ENCODE data around the gene OR5H14.
"Not testable (repeated sequence)": the region's sequence is repeated elsewhere in the genome, so short reads cannot be mapped to it uniquely, and the experiment has no call there.

The OR5H14 gene

GRCh38 chr3:98147179-98147578 lies at the start of gene OR5H14:
OR5H14 (plus strand) TSS chr3:98147479; CDS start chr3:98149386, 1,907 bp downstream.
- DNase-seq (ENCODE audit: low read depth): no peak

GRCh38 chr3:98099848-98100247 lies 47.4 kb upstream of the OR5H14 start:
- DNase-seq (ENCODE audit: low read depth): no peak

GRCh38 chr3:98108162-98108561 lies 39.1 kb upstream of the OR5H14 start:
- no peak for DNase-seq (ENCODE audit: low read depth)

- no peak for DNase-seq (ENCODE audit: low read depth)
Measured at GRCh38 chr3:98109807-98110549, 37.3 kb upstream of the OR5H14 start.

GRCh38 chr3:98110550-98110908 lies 36.8 kb upstream of the OR5H14 start:
- no peak for DNase-seq (ENCODE audit: low read depth)

- no peak for DNase-seq (ENCODE audit: low read depth)
Measured at GRCh38 chr3:98114264-98114663, 33.0 kb upstream of the OR5H14 start.

GRCh38 chr3:98115717-98116116 lies 31.6 kb upstream of the OR5H14 start:
- no peak for DNase-seq (ENCODE audit: low read depth)

GRCh38 chr3:98130421-98130820 lies 16.9 kb upstream of the OR5H14 start, which contains the start of gene OR5H1:
OR5H1 (plus strand) TSS chr3:98130721; CDS start chr3:98132698, 1,977 bp downstream.
- no peak for DNase-seq (ENCODE audit: low read depth)

- no peak for DNase-seq (ENCODE audit: low read depth)
Measured at GRCh38 chr3:98136631-98137030, 10.6 kb upstream of the OR5H14 start.

- DNase-seq (ENCODE audit: low read depth): not testable (repeated sequence)
Measured at GRCh38 chr3:98137826-98138557, 9.3 kb upstream of the OR5H14 start.

GRCh38 chr3:98140531-98140930 lies 6.7 kb upstream of the OR5H14 start:
- DNase-seq (ENCODE audit: low read depth): no peak

GRCh38 chr3:98148751-98149150 lies 1.5 kb downstream of the OR5H14 start:
- no peak for DNase-seq (ENCODE audit: low read depth)

- not testable (repeated sequence) for DNase-seq (ENCODE audit: low read depth)
Measured at GRCh38 chr3:98149456-98149855, 2.2 kb downstream of the OR5H14 start.

- no peak for DNase-seq (ENCODE audit: low read depth)
Measured at GRCh38 chr3:98151241-98151640, 4.0 kb downstream of the OR5H14 start.

- DNase-seq (ENCODE audit: low read depth): no peak
Measured at GRCh38 chr3:98166396-98166795, 19.1 kb downstream of the OR5H14 start, which contains the start of gene OR5H15. OR5H15 (plus strand) TSS chr3:98166696; CDS start chr3:98168700, 2,004 bp downstream.

GRCh38 chr3:98171071-98171470 lies 23.8 kb downstream of the OR5H14 start:
- no peak for DNase-seq (ENCODE audit: low read depth)

- no peak for DNase-seq (ENCODE audit: low read depth)
Measured at GRCh38 chr3:98172621-98173020, 25.3 kb downstream of the OR5H14 start.

GRCh38 chr3:98180319-98180890 lies 33.1 kb downstream of the OR5H14 start:
- DNase-seq (ENCODE audit: low read depth): no peak

GRCh38 chr3:98182196-98182595 lies 34.9 kb downstream of the OR5H14 start:
- DNase-seq (ENCODE audit: low read depth): no peak

GRCh38 chr3:98185180-98185579 lies 37.9 kb downstream of the OR5H14 start:
- DNase-seq (ENCODE audit: low read depth): no peak

GRCh38 chr3:98188545-98188944 lies 41.3 kb downstream of the OR5H14 start:
- DNase-seq (ENCODE audit: low read depth): no peak

GRCh38 chr3:98190911-98191310 lies 43.6 kb downstream of the OR5H14 start:
- DNase-seq (ENCODE audit: low read depth): not testable (repeated sequence)

- not testable (repeated sequence) for DNase-seq (ENCODE audit: low read depth)
Measured at GRCh38 chr3:98196293-98196692, 49.0 kb downstream of the OR5H14 start.

Data from stromal cell of bone marrow (primary cell).